IPS-18a (cell line): ENCODE data around the gene KRTAP10-1.
"Not testable (repeated sequence)": the region's sequence is repeated elsewhere in the genome, so short reads cannot be mapped to it uniquely, and the experiment has no call there.

ENCODE experiments used
- H3K27ac ChIP-seq: one replicate; pipeline ENCODE4 v1.5.1; 2013; ENCODE audit warnings: low read length
- H3K27me3 ChIP-seq: one replicate; pipeline ENCODE4 v1.6.1; 2013; ENCODE audit warnings: mild to moderate bottlenecking, low read length; ENCODE audit not compliant: control insufficient read depth, insufficient read depth
- H3K36me3 ChIP-seq: one replicate; pipeline ENCODE4 v1.6.1; 2013; ENCODE audit warnings: low read depth, low read length; ENCODE audit not compliant: control insufficient read depth
- H3K4me1 ChIP-seq: one replicate; pipeline ENCODE4 v1.6.1; 2013; ENCODE audit warnings: low read depth, low read length; ENCODE audit not compliant: control insufficient read depth
- H3K4me3 ChIP-seq: one replicate; pipeline ENCODE4 v1.5.1; 2013; ENCODE audit warnings: low read length
- H3K9ac ChIP-seq: one replicate; pipeline ENCODE4 v1.6.1; 2013; ENCODE audit warnings: mild to moderate bottlenecking, low read length, moderate library complexity
- H3K9me3 ChIP-seq: one replicate; pipeline ENCODE4 v1.6.1; 2013; ENCODE audit warnings: low read depth, low read length; ENCODE audit not compliant: control insufficient read depth

Gene KRTAP10-1

DNA sequence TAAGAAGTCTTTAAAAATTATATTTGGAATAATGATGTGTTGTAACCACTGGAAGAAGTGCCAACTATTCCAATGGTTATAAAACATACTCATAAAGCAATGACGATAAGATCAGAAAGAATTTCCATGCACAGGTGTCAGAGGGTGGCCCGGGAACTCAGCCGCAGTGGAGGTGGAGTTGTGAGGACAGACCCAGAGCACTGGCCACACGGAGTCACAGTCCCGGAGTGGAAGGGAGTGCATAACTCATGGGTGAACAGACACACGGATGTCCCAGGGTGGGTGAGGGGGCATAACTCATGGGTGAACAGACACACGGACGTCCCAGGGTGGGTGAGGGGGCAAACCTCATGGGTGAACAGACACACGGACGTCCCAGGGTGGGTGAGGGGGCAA lies 36.0 kb upstream of the KRTAP10-1 start:
- no peaks in the 10 kb centered on the region for H3K36me3 ChIP-seq
- H3K4me3 ChIP-seq: no peak overlapping the region
- peaks cover 10% of the 10 kb centered on the region for H3K9me3 ChIP-seq
- no peak overlapping the region for H3K9ac ChIP-seq
- no peaks in the 10 kb centered on the region for H3K4me1 ChIP-seq
- no peak overlapping the region for H3K27ac ChIP-seq
- H3K27me3 ChIP-seq: no peaks in the 10 kb centered on the region

DNA sequence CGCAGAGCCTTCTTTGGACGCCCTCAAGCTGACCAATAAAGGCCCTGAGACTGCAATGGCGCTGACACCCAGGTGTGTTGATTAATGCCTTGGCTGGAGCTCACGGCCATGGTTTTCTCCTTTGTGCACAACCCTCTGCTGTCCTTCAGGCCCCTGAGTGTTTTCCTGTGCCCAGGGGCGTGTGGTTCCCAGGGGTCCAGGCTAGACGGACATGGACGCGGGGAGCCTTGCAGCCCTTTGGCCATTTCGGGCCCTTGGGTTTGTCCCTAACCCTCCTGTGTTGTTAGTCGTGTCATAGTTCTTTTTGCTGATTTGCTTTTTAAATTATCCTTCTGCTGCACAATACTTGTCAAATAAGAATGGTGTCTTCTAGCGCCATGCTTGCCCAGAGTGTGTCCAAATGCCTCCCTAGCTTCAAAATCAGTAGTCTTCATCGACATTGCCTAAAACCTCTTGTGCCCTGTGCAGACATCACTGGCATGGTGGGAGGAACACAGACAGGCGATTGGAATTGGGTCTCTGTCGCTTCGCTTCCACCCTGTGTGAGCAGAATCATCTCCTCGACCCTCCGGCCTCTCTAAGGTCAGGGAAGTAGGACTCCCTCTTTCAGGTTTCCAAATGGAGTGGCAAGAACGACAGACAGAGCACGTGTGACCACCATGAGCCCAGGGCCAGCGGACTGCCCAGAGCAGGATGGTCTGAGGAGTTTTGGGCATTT lies 35.5 kb upstream of the KRTAP10-1 start:
- H3K27me3 ChIP-seq: no peaks in the 10 kb centered on the region

DNA sequence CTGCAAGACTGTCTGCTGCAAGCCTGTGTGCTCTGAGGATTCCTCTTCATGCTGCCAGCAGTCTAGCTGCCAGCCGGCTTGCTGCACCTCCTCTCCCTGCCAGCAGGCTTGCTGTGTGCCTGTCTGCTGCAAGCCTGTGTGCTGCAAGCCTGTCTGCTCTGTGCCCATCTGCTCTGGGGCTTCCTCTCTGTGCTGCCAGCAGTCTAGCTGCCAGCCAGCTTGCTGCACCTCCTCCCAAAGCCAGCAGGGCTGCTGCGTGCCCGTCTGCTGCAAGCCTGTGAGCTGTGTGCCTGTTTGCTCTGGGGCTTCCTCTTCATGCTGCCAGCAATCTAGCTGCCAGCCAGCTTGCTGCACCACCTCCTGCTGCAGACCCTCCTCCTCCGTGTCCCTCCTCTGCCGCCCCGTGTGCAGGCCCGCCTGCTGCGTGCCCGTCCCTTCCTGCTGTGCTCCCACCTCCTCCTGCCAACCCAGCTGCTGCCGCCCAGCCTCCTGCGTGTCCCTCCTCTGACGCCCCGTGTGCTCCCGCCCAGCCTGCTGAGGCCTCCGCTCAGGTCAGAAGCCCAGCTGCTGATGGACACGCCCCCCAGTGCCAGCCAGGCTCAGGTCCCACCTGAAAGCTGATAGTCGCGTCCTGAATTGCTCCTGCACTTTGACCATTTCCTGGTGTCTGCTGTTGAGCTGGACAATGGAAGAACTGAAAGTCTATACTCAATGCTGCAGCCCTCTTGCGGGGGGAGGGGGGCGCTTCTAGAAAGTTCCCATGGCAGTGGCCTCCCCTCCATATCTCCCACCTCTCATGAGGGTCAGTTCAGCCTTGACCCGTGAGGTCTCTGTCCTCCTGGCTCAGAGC lies 34.7 kb upstream of the KRTAP10-1 start:
- Histone ChIP-seq H3K9ac (no peak overlapping the region), H3K36me3 (no peaks in the 10 kb centered on the region), H3K27ac (no peak overlapping the region), H3K27me3 (no peaks in the 10 kb centered on the region), H3K4me1 (no peaks in the 10 kb centered on the region), H3K4me3 (no peak overlapping the region), H3K9me3 (peaks cover 10% of the 10 kb centered on the region)

More for the DNA sequence above, 35.5 kb upstream of the KRTAP10-1 start:
- no peaks in the 10 kb centered on the region for H3K4me1 ChIP-seq
- H3K4me3 ChIP-seq: no peak overlapping the region
- no peak overlapping the region for H3K27ac ChIP-seq
- peaks cover 10% of the 10 kb centered on the region for H3K9me3 ChIP-seq
- H3K36me3 ChIP-seq: no peaks in the 10 kb centered on the region
- H3K9ac ChIP-seq: no peak overlapping the region

DNA sequence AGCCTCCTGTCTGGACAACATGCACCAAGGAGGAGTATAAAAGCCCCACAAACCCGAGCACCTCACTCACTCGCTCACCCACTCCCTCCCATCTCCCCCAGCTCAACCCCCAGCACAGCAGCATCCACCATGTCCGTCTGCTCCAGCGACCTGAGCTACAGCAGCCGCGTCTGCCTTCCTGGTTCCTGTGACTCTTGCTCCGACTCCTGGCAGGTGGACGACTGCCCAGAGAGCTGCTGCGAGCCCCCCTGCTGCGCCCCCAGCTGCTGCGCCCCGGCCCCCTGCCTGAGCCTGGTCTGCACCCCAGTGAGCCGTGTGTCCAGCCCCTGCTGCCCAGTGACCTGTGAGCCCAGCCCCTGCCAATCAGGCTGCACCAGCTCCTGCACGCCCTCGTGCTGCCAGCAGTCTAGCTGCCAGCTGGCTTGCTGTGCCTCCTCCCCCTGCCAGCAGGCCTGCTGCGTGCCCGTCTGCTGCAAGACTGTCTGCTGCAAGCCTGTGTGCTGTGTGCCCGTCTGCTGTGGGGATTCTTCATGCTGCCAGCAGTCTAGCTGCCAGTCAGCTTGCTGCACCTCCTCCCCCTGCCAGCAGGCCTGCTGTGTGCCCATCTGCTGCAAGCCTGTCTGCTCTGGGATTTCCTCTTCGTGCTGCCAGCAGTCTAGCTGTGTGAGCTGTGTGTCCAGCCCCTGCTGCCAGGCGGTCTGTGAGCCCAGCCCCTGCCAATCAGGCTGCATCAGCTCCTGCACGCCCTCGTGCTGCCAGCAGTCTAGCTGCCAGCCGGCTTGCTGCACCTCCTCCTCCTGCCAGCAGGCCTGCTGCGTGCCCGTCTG lies 33.8 kb upstream of the KRTAP10-1 start, which contains the start of gene KRTAP10-4:
TSS of gene KRTAP10-4 (plus strand) at position 100 of the 827 bp plus-strand sequence. CDS start at position 130, 30 bp downstream.
- not testable (repeated sequence) for H3K4me1 ChIP-seq, H3K9me3 ChIP-seq, H3K36me3 ChIP-seq, H3K4me3 ChIP-seq, H3K27ac ChIP-seq, H3K9ac ChIP-seq, H3K27me3 ChIP-seq

DNA sequence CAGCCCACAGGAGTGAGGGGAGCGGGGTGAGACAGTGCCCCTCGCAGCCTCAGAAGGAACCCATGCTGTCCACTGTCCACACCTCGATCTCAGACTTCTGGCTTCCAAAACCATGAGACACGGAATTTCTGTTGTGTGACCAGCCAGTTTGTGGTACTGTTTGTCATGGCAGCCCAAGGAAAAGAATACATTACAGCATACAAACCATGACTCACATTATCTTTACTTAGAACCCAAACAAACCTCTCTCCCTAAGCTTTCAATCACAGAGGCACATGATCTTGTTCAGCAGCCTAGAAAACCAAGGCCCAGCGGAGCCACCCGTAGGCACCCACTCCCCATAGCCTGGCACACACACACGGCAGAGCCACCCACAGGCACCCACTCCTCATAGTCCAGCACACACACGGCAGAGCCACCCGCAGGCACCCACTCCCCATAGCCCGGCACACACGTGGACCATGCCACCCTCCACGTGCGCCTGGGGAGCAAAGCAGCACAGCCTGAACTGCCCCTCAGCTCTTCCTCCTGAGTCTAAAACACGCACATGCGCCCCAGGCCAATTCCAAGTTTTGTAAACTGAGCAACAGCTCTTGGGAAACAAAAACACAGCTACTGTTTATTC lies 33.1 kb upstream of the KRTAP10-1 start:
- Histone ChIP-seq H3K27ac (no peak overlapping the region), H3K4me1 (no peaks in the 10 kb centered on the region), H3K36me3 (no peaks in the 10 kb centered on the region)

DNA sequence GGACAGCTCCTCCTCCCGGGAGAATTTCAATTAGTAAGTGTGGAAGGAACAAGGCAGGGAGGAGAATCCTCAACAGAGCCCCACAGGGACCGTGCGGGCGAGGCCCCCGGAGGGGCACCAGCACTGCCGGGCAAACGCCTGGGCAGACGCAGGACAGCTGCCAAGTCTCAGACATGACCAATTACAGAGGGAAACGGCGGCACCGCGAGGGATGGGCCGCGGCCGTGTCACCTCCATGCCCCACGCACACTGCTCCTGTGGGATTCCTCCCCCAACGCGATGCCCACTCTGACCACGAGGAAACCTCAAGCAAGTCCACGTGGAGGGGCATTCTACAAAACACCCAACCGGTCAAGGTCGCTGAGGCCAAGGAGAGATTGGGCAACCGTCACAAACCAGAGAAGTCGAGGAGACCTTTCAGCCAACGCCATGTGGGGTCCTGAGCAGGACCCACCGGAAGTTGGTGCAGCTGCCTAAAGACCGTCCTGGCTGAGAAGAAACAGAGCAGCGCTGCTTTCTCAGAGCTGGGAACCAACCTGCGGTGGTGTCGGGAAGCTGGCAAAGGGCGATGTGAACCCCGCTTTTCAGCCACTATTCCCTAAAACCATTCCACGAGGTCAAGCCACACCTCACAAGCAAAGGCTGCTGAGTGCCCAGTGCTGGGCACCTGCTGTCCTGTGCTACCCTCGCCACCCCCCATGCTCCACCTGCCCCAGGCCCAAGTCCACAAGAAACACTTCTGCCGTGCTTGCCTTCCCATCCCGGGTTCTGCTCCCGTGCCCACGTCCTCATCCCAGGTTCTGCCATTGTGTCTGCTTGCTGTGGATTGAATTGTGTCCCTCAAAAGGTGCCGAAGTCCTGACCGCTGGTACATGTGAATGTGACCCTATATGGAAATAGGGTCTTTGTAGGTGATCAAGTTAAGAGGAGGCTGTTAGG lies 32.1 kb upstream of the KRTAP10-1 start:
- Histone ChIP-seq H3K27ac (no peak overlapping the region), H3K9ac (no peak overlapping the region), H3K4me1 (no peaks in the 10 kb centered on the region), H3K4me3 (no peak overlapping the region), H3K36me3 (no peaks in the 10 kb centered on the region), H3K27me3 (no peaks in the 10 kb centered on the region), H3K9me3 (peaks cover 6% of the 10 kb centered on the region)

More for the DNA sequence above, 33.1 kb upstream of the KRTAP10-1 start:
- Histone ChIP-seq H3K4me3 (no peak overlapping the region), H3K9ac (no peak overlapping the region), H3K9me3 (peaks cover 10% of the 10 kb centered on the region), H3K27me3 (no peaks in the 10 kb centered on the region)

DNA sequence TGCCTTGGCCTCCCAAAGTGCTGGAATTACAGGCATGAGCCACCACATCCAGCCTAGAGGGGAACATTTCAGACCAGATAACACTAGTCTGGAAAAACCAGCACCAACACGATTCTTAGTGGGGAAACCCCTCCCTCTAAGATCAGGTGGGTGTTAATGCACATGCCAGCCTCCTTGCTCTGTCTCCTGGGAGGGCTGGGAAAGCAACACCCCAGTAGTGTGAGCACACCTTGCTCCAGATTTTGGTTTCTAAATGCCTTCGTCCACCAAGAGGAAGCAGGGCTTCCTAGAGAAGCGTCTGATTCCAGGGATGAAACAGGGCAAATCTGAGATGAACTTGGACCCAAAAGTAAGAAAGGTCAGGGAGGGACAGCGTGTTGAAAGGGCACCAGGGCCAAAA lies 31.3 kb upstream of the KRTAP10-1 start:
- Histone ChIP-seq H3K9me3 (no peaks in the 10 kb centered on the region), H3K4me3 (no peak overlapping the region), H3K36me3 (no peaks in the 10 kb centered on the region), H3K27ac (no peak overlapping the region), H3K4me1 (no peaks in the 10 kb centered on the region), H3K27me3 (no peaks in the 10 kb centered on the region), H3K9ac (no peak overlapping the region)

DNA sequence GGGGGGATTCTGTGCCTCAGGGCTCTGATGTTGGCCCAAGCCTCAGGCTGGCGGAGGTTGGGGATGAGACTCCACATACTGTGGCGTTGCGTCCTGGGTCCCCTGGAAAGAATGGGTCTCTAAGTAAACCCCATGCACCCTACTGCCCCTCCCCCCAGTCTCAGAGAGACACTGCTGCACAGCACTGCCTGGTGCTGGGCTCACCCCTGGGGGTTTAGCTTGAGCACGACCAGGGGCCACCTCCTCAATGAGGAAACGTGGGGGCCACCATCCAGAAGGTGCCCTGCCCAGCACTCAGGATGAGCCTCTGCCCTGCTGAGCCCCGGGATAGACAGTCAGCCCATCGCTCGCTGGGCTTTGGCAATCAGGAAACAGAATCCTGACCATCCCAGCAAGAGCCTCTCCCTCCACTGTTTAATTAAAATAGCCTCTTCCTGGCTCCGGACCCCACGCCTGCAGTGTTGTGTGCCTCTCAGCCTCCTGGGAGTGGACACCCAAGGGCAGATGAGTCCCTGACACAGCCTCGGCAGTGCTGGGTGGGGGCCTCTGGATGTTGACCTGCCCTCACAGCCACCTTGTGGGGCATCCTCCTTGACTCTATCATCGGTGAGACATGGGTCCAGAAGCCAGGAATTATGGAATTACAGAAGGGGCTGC lies 30.0 kb upstream of the KRTAP10-1 start:
- Histone ChIP-seq H3K27ac (no peak overlapping the region), H3K9me3 (no peaks in the 10 kb centered on the region), H3K9ac (no peak overlapping the region), H3K4me3 (no peak overlapping the region), H3K36me3 (no peaks in the 10 kb centered on the region), H3K27me3 (no peaks in the 10 kb centered on the region), H3K4me1 (no peaks in the 10 kb centered on the region)

DNA sequence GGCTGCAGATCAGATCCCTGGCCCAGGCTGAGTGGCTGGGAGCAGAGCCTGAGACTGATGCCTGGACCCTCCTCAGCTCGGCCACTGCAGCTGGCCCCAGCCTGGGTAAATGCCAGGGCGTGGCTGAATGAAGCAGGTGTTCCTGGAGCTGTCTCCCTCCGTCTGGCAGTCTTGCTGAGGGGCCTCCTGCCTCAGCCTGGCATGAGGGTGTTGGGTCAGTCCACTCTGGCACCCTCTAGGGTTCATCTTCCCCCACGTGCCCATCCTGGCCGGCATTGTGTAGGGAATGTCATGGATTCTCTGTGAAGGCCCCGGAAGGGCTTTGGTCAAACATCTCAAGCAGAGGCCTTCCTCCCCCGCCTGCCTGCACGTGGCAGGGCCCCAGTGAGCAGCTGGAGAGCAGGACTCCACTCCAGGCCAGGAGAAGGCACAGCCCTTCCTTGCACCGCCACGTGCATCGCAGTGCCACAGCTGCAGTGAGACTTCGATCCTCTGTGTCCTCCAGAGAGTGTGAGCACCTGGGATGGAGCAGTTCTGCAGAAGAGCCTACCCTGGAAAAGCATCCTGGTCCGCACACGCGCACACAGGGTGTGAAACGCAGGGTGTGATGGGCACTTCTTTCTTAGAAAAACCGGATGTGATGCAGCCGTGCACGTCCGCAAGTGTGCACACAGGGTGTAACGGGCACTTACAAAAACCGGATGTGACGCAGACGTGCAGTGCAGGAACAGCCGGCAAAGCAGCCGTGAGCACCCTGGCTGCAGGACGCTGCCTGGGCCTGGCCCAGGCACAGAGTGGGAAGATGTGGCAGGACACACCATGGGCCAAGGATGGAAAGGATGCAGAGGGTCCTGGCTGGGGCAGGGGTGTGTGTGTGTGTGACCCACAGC lies 28.9 kb upstream of the KRTAP10-1 start:
- H3K4me3 ChIP-seq: no peak overlapping the region
- no peak overlapping the region for H3K27ac ChIP-seq
- no peak overlapping the region for H3K9ac ChIP-seq
- H3K9me3 ChIP-seq: no peaks in the 10 kb centered on the region
- H3K4me1 ChIP-seq: no peaks in the 10 kb centered on the region
- H3K36me3 ChIP-seq: no peaks in the 10 kb centered on the region
- no peaks in the 10 kb centered on the region for H3K27me3 ChIP-seq
